ENCODE results near the gene MTHFD2L. TPM values are rescaled to one million over a fixed set of nuclear protein-coding genes. Genes with fewer than 3 reads are reported as not detected.
A peak's percentile ranks its signal among the peaks of the same experiment; 100 is the strongest.
"Not testable (repeated sequence)": the region's sequence is repeated elsewhere in the genome, so short reads cannot be mapped to it uniquely, and the experiment has no call there.

MTHFD2L gene
- total and polyA plus RNA-seq, 9 donors = 5.8 to 19.3 (median 13.5) TPM

DNA sequence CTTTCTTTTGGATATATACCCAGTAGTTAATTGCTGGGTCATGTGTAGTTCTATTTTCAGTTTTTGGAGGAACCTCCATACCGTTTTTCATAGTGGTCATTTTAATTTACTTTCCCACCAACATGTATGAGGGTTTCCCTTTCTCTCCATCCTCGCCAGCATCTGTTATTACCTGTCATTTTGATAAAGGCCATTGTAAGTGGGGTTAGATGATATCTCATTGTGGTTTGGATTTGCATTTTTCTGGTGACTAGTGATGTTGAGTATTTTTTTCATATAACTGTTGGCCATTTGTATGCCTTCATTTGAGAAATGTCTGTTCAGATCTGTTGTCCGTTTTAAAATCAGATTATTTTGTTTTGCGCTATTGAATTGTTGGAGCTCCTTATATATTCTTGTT lies 30.2 kb upstream of the MTHFD2L start:
- 87 to 95% (median 89%) methylated on average over 4 of the region's 4 CpGs for WGBS, 3 donors
- Histone ChIP-seq H3K27ac (no peak overlapping the region), H3K27me3 (no peaks in the 10 kb centered on the region), H3K36me3 (no peaks in the 10 kb centered on the region), H3K9me3 (no peaks in the 10 kb centered on the region), H3K4me1 (ENCODE audit: insufficient read depth) (no peaks in the 10 kb centered on the region), H3K4me3 (no peak overlapping the region)
- DNase-seq = no peak
- intact Hi-C loops (cut with DNase I) = no loop called here
- TF ChIP-seq POLR2A (IDR thresholded peaks at IDR 0.05) (no peak), EP300 (IDR thresholded peaks at IDR 0.05) (no peak)
- TF ChIP-seq, protein P1, sequence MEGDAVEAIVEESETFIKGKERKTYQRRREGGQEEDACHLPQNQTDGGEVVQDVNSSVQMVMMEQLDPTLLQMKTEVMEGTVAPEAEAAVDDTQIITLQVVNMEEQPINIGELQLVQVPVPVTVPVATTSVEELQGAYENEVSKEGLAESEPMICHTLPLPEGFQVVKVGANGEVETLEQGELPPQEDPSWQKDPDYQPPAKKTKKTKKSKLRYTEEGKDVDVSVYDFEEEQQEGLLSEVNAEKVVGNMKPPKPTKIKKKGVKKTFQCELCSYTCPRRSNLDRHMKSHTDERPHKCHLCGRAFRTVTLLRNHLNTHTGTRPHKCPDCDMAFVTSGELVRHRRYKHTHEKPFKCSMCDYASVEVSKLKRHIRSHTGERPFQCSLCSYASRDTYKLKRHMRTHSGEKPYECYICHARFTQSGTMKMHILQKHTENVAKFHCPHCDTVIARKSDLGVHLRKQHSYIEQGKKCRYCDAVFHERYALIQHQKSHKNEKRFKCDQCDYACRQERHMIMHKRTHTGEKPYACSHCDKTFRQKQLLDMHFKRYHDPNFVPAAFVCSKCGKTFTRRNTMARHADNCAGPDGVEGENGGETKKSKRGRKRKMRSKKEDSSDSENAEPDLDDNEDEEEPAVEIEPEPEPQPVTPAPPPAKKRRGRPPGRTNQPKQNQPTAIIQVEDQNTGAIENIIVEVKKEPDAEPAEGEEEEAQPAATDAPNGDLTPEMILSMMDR (IDR thresholded peaks at IDR 0.05) = no peak

DNA sequence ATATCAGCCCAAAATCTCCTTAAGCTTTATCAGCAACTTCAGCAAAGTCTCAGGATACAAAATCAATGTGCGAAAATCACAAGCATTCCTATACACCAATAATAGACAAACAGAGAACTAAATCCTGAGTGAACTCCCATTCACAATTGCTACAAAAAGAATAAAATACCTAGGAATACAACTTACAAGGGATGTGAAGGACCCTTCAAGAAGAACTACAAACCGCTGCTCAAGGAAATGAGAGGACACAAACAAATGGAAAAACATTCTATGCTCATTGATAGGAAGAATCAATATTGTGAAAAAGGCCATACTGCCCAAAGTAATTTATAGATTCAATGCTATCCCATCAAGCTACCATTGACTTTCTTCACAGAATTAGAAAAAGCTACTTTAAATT lies 27.1 kb upstream of the MTHFD2L start:
- not testable (repeated sequence) for H3K4me3 ChIP-seq; H3K4me1 ChIP-seq (ENCODE audit: insufficient read depth); DNase-seq; H3K36me3 ChIP-seq; H3K27me3 ChIP-seq; H3K9me3 ChIP-seq; H3K27ac ChIP-seq
- intact Hi-C loops (cut with DNase I) = loop anchor here in 2 of 4 donors (10.0 kb wide), 1 partner anchor 466 kb away; no protein-coding TSS in a partner anchor
- 97 to 98% (median 98%) methylated on average over 2 of the region's 2 CpGs for WGBS, 3 donors

DNA sequence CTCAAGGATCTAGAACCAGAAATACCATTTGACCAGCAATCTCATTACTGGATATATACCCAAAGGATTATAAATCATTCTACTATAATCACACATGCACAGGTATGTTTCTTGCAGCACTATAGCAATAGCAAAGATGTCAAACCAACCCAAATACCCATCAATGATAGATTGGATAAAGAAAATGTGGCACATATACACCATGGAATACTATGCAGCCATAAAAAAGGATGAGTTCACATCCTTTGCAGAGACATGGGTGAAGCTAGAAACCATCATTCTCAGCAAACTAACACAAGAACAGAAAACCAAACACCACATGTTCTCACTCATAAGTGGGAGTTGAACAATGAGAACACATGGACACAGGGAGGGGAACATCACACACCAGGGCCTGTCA lies 25.7 kb upstream of the MTHFD2L start:
- H3K27me3 ChIP-seq; H3K36me3 ChIP-seq; H3K9me3 ChIP-seq; DNase-seq; H3K4me3 ChIP-seq; H3K4me1 ChIP-seq (ENCODE audit: insufficient read depth); H3K27ac ChIP-seq: not testable (repeated sequence)
- intact Hi-C loops (cut with DNase I) = loop anchor here in 2 of 4 donors (10.0 kb wide), 1 partner anchor 467 kb away; no protein-coding TSS in a partner anchor

DNA sequence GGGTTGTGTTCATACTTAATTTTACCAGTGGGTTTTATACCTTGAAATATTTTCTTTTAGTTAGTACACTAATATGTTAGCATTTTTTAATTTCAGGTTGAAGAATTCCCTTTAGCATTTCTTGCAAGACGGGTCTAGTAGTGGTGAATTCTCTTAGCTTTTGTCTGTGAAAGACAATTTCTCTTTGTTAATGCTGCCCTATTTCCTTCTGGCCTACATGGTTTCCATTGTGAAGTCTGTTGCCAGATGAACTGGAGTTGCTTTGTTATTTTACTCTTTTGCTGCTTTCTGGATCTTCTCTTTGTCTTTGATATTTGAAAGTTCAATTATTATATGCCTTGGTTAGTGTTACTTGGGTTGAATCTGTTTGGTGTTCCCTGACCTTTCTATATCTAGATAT lies 25.0 kb upstream of the MTHFD2L start:
- Histone ChIP-seq H3K36me3 (no peaks in the 10 kb centered on the region), H3K4me1 (ENCODE audit: insufficient read depth) (no peaks in the 10 kb centered on the region), H3K4me3 (no peak overlapping the region), H3K27me3 (no peaks in the 10 kb centered on the region), H3K9me3 (no peaks in the 10 kb centered on the region), H3K27ac (no peak overlapping the region)
- intact Hi-C loops (cut with DNase I) = loop anchor here in 2 of 4 donors (10.0 kb wide), 1 partner anchor 468 kb away; no protein-coding TSS in a partner anchor
- WGBS, 3 donors = 86 to 92% (median 90%) methylated on average over 1 of the region's 1 CpG
- no peak for TF ChIP-seq EP300 (IDR thresholded peaks at IDR 0.05)
- TF ChIP-seq, protein P1 (IDR thresholded peaks at IDR 0.05) = no peak
- no peak for TF ChIP-seq POLR2A (IDR thresholded peaks at IDR 0.05)
- no peak for DNase-seq

DNA sequence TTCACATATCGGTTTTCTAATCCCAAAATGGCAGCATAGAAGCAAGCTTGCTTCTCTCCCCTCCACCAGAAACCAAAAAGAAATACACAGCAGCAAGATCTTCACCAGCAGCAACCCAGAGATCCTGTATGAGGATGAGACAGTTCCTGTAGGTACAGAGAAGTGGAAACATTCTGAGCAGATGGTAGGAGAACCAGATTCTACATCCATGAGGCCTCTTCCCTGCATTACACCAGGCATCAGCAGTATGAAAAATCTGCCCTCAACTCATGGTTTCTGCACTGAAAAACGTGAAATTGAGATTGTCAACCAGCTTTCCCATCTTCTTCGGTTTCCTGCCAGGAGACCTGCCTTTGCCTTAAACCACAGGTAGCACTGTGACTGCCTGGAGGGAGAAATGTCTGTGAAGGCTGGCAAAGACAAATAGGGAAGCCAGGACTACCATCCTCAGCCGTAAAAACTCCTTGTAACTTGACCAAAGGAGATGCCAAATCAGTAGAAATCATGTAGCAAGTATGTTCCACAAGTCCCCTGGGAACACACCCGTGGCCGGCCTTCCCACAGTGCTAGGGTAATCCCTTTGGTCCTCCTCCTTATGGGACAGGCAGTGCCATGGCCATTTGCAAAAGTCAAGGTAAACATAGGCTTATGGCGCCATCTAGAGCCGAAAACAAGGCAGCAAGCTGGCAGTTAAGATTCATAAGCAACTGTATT lies 24.0 kb upstream of the MTHFD2L start:
- peak; percentile 28 to 74 (median 46) for DNase-seq

More for the DNA sequence above, 24.0 kb upstream of the MTHFD2L start:
- Histone ChIP-seq H3K27ac (no peak overlapping the region), H3K27me3 (no peaks in the 10 kb centered on the region), H3K4me1 (ENCODE audit: insufficient read depth) (no peaks in the 10 kb centered on the region), H3K36me3 (no peaks in the 10 kb centered on the region), H3K9me3 (no peaks in the 10 kb centered on the region), H3K4me3 (no peak overlapping the region)
- intact Hi-C loops (cut with DNase I) = loop anchor here in 2 of 4 donors (10.0 kb wide), 1 partner anchor 469 kb away; no protein-coding TSS in a partner anchor
- no peak for TF ChIP-seq EP300 (IDR thresholded peaks at IDR 0.05)
- TF ChIP-seq, protein P1 (IDR thresholded peaks at IDR 0.05) = peak in 2 of 3 donors; percentile 45 to 47
- 40 to 47% (median 42%) methylated on average over 8 of the region's 8 CpGs for WGBS, 3 donors
